HepG2 (cell line): ENCODE measurements around the gene DDR1. TPM values are rescaled to one million over a fixed set of nuclear protein-coding genes. Genes with fewer than 3 reads are reported as not detected.

Source experiments
- BRD4 ChIP-seq: sonication (generic); formaldehyde crosslinking; IDR thresholded peaks from 2 replicates; pipeline ENCODE4 v1.4.0; 2020; ENCODE audit warnings: missing genetic modification reagents
- FOXC1 ChIP-seq: sonication (generic); formaldehyde crosslinking; IDR thresholded peaks from 2 replicates; pipeline ENCODE4 v1.8.0; 2022; ENCODE audit warnings: mild to moderate bottlenecking, missing genetic modification reagents, borderline replicate concordance
- FOXJ3 ChIP-seq: sonication (generic); formaldehyde crosslinking; IDR thresholded peaks from 2 replicates; pipeline ENCODE4 v1.4.0; 2020; ENCODE audit warnings: missing genetic modification reagents, mild to moderate bottlenecking, borderline replicate concordance
- JUND ChIP-seq: sonication (generic); formaldehyde crosslinking; IDR thresholded peaks from 2 replicates; pipeline ENCODE4 v1.8.0; 2022; ENCODE audit warnings: mild to moderate bottlenecking, missing genetic modification reagents
- NCOA2 ChIP-seq: sonication (generic); formaldehyde crosslinking; IDR thresholded peaks from 2 replicates; pipeline ENCODE4 v1.8.0; 2022; ENCODE audit warnings: inconsistent platforms
- SRSF4 ChIP-seq: fragments of 200-400 bp; formaldehyde crosslinking; IDR thresholded peaks from one replicate; pipeline ENCODE4 v1.6.1; 2018; ENCODE audit warnings: mild to moderate bottlenecking, low read depth, low read length, moderate library complexity; ENCODE audit not compliant: poor library complexity, severe bottlenecking
- ZSCAN30 ChIP-seq: sonication (generic); formaldehyde crosslinking; IDR thresholded peaks from 2 replicates; pipeline ENCODE4 v1.5.0; 2020; ENCODE audit warnings: mild to moderate bottlenecking, missing genetic modification reagents
- polyA plus RNA-seq, 8 experiments: library from polyadenylated mRNA; depleted of rRNA in 3 of 8; stranded (reverse) in 7 of 8; unstranded in 1 of 8; fragments of >200 nt; fragmentation: Illumina TruSeq in 4 of 8; extraction: Trizol in 4 of 8; gene quantifications; 2 replicates each; pipeline versions ENCODE4 v1.2.1 to v1.2.3, GENCODE V29; 2011 to 2016; ENCODE audit warnings: low read depth in 4 of 8, missing spikeins in 1 of 8, mixed read lengths in 1 of 8; ENCODE audit not compliant: insufficient read depth in 1 of 8
- total RNA-seq, 5 experiments: library from RNA; depleted of rRNA; stranded (reverse); fragments of >200 nt; fragmentation: Illumina TruSeq; extraction: Trizol; gene quantifications; 2 replicates each; pipeline ENCODE4 v1.2.3, GENCODE V29; 2016; ENCODE audit warnings: low read depth in 1 of 5
- TF ChIP-seq, protein P1 (sequence below): sonication (generic); formaldehyde crosslinking; IDR thresholded peaks from 2 replicates; pipeline ENCODE4 v1.5.1; 2020; ENCODE audit warnings: mild to moderate bottlenecking, missing genetic modification reagents, moderate library complexity
- TF ChIP-seq, protein P2 (sequence below): sonication (generic); formaldehyde crosslinking; IDR thresholded peaks from 2 replicates; pipeline ENCODE4 v1.4.0; 2020; ENCODE audit warnings: mild to moderate bottlenecking, missing genetic modification reagents, borderline replicate concordance
- TF ChIP-seq, protein P3 (sequence below): sonication (generic); formaldehyde crosslinking; IDR thresholded peaks from 2 replicates; pipeline ENCODE4 v1.4.0; 2020; ENCODE audit warnings: mild to moderate bottlenecking, missing genetic modification reagents

The DDR1 gene
- total and polyA plus RNA-seq, 2 of the 13 experiments (the other 11 are each of a cell fraction or from before 2014, with no cell fraction given) = 16.7 to 20.2 TPM

DNA sequence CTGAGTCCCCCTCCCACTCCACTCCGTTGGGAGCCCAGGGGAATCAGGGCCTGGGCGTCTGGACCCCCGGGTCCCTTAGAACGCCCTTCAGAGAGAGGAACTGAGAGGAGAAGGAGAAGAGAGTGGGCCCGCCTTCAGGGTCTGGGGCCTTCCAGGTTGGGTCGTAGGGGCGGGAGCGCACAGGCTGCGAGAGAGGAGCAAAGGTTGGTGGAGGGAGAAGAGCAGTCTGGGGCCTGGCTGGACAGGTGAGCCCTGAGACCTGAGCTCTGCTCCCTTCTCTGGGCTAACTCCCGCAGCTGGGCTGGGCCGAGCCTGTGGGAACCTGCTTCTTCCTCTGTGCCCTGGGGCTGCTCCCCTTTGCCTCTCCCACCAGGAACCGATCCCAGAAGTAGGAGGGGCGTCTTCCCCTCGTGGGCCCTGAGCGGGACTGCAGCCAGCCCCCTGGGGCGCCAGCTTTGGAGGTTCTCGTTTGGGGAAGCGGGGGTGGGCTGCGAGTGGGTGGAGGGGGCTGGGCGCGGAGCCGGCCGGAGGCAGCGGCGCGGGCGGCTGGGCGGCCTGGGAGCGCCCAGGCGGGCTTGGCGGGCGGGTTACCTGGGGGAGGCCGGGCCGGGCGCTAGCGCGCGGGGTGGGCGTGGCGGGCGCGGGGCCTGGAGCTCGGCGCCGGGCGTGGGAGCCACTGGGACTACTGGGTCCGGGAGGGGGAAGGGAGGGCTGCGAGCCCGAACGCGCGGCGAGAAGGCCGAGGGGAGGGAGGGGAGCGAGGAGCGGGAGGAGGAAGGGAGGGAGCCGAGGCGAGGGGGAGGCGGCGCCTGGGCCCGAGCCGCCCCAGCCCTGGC is at the start of gene DDR1 (continued):
- TF ChIP-seq BRD4 (CRISPR knock-in tag) (no peak), JUND (CRISPR knock-in tag) (0 out of 2 replicates have a peak, but pooled peaks have one; percentile 18), FOXJ3 (CRISPR knock-in tag) (no peak), ZSCAN30 (CRISPR knock-in tag) (no peak), SRSF4 (no peak), FOXC1 (CRISPR knock-in tag) (no peak), NCOA2 (0 out of 2 replicates have a peak, but pooled peaks have one; percentile 19)
- TF ChIP-seq, protein P1, sequence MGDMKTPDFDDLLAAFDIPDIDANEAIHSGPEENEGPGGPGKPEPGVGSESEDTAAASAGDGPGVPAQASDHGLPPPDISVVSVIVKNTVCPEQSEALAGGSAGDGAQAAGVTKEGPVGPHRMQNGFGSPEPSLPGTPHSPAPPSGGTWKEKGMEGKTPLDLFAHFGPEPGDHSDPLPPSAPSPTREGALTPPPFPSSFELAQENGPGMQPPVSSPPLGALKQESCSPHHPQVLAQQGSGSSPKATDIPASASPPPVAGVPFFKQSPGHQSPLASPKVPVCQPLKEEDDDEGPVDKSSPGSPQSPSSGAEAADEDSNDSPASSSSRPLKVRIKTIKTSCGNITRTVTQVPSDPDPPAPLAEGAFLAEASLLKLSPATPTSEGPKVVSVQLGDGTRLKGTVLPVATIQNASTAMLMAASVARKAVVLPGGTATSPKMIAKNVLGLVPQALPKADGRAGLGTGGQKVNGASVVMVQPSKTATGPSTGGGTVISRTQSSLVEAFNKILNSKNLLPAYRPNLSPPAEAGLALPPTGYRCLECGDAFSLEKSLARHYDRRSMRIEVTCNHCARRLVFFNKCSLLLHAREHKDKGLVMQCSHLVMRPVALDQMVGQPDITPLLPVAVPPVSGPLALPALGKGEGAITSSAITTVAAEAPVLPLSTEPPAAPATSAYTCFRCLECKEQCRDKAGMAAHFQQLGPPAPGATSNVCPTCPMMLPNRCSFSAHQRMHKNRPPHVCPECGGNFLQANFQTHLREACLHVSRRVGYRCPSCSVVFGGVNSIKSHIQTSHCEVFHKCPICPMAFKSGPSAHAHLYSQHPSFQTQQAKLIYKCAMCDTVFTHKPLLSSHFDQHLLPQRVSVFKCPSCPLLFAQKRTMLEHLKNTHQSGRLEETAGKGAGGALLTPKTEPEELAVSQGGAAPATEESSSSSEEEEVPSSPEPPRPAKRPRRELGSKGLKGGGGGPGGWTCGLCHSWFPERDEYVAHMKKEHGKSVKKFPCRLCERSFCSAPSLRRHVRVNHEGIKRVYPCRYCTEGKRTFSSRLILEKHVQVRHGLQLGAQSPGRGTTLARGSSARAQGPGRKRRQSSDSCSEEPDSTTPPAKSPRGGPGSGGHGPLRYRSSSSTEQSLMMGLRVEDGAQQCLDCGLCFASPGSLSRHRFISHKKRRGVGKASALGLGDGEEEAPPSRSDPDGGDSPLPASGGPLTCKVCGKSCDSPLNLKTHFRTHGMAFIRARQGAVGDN (CRISPR knock-in tag) = peak; percentile 77
- TF ChIP-seq, protein P2, sequence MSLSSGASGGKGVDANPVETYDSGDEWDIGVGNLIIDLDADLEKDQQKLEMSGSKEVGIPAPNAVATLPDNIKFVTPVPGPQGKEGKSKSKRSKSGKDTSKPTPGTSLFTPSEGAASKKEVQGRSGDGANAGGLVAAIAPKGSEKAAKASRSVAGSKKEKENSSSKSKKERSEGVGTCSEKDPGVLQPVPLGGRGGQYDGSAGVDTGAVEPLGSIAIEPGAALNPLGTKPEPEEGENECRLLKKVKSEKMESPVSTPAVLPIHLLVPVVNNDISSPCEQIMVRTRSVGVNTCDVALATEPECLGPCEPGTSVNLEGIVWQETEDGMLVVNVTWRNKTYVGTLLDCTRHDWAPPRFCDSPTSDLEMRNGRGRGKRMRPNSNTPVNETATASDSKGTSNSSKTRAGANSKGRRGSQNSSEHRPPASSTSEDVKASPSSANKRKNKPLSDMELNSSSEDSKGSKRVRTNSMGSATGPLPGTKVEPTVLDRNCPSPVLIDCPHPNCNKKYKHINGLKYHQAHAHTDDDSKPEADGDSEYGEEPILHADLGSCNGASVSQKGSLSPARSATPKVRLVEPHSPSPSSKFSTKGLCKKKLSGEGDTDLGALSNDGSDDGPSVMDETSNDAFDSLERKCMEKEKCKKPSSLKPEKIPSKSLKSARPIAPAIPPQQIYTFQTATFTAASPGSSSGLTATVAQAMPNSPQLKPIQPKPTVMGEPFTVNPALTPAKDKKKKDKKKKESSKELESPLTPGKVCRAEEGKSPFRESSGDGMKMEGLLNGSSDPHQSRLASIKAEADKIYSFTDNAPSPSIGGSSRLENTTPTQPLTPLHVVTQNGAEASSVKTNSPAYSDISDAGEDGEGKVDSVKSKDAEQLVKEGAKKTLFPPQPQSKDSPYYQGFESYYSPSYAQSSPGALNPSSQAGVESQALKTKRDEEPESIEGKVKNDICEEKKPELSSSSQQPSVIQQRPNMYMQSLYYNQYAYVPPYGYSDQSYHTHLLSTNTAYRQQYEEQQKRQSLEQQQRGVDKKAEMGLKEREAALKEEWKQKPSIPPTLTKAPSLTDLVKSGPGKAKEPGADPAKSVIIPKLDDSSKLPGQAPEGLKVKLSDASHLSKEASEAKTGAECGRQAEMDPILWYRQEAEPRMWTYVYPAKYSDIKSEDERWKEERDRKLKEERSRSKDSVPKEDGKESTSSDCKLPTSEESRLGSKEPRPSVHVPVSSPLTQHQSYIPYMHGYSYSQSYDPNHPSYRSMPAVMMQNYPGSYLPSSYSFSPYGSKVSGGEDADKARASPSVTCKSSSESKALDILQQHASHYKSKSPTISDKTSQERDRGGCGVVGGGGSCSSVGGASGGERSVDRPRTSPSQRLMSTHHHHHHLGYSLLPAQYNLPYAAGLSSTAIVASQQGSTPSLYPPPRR (CRISPR knock-in tag) = peak; percentile 48; the same call in 1 of the 2 replicates
- TF ChIP-seq, protein P3, sequence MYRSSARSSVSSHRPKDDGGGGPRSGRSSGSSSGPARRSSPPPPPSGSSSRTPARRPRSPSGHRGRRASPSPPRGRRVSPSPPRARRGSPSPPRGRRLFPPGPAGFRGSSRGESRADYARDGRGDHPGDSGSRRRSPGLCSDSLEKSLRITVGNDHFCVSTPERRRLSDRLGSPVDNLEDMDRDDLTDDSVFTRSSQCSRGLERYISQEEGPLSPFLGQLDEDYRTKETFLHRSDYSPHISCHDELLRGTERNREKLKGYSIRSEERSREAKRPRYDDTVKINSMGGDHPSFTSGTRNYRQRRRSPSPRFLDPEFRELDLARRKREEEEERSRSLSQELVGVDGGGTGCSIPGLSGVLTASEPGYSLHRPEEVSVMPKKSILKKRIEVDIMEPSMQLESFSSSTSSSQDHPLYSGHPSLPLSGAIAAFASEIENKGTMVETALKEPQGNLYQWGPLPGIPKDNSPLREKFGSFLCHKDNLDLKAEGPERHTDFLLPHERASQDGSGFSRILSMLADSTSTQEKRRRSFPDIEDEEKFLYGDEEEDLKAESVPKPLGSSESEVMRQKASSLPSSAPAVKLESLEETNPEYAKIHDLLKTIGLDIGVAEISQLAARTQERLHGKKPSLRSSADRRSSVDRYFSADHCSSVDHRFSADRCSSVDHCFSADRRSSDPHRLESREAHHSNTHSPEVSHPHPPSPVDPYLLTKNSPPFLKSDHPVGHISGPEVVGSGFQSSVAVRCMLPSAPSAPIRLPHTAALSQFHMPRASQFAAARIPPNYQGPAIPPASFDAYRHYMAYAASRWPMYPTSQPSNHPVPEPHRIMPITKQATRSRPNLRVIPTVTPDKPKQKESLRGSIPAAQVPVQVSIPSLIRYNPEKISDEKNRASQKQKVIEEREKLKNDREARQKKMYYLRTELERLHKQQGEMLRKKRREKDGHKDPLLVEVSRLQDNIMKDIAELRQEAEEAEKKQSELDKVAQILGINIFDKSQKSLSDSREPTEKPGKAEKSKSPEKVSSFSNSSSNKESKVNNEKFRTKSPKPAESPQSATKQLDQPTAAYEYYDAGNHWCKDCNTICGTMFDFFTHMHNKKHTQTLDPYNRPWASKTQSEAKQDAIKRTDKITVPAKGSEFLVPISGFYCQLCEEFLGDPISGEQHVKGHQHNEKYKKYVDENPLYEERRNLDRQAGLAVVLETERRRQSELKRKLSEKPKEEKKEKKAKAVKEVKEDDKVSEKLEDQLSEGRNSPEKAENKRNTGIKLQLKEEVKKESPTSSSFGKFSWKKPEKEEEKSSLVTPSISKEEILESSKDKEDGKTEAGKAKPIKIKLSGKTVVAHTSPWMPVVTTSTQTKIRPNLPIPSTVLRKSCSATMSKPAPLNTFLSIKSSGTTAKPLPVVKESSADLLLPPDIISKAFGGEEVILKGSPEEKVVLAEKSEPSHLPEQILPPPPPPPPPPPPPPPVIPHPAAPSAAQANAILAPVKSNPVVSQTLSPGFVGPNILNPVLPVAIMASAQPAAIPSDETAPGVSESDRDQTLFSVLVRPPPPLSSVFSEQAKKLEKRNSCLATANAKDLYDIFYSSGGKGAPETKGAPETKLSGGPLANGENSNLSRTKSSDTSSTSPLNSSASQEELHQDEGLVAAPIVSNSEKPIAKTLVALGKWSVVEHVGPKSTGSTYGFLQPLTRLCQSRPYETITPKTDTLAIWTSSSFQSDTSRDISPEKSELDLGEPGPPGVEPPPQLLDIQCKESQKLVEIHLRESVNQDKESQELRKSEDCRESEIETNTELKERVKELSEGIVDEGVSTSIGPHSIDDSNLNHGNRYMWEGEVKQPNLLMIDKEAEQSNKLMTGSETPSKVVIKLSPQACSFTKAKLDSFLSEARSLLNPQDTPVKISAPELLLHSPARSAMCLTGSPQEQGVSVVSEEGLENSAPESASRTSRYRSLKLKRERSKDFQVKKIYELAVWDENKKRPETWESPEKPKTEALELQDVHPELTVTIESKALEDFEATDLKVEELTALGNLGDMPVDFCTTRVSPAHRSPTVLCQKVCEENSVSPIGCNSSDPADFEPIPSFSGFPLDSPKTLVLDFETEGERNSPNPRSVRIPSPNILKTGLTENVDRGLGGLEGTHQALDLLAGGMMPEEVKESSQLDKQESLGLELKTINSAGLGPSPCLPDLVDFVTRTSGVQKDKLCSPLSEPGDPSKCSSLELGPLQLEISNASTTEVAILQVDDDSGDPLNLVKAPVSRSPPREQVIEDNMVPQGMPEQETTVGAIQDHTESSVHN (CRISPR knock-in tag) = no peak
